PC-3 (cell line): Measurements from ENCODE around the gene DCAF16.

Experiments used
- CTCF ChIP-seq: fragments of 300-600 bp; sonication (generic); conservative IDR thresholded peaks from 2 replicates; pipeline ENCODE4 v1.5.1; 2017; ENCODE audit warnings: antibody characterized with exemption, low read depth, mild to moderate bottlenecking, low read length
- EZH2 ChIP-seq: fragments of 300-600 bp; sonication (generic); IDR thresholded peaks from one replicate; pipeline ENCODE4 v1.6.1; 2017; ENCODE audit warnings: antibody characterized with exemption, mild to moderate bottlenecking, low read length; ENCODE audit not compliant: unreplicated experiment
- EZH2phosphoT487 ChIP-seq: fragments of 300-600 bp; sonication (generic); IDR thresholded peaks from 2 replicates; pipeline ENCODE4 v1.6.1; 2018; ENCODE audit warnings: mild to moderate bottlenecking, antibody characterized with exemption, low read length, borderline replicate concordance

- TF ChIP-seq CTCF, result no peak
- no peak for TF ChIP-seq EZH2phosphoT487
- TF ChIP-seq EZH2, result no peak
These were observed 39.2 kb downstream of the DCAF16 start for GRCh38 chr4:17771284-17771908.
